Muscle layer of duodenum (tissue), 2 donors: ENCODE data around the gene MPDZ.

Experiments used
- H3K27ac ChIP-seq: one replicate; pipeline ENCODE4 v1.7.0; 2013; ENCODE audit warnings: mild to moderate bottlenecking, low read length
- H3K27me3 ChIP-seq: one replicate; pipeline ENCODE4 v1.7.0; 2013; ENCODE audit warnings: low read depth, mild to moderate bottlenecking, control low read depth, low read length
- H3K36me3 ChIP-seq, 2 donors: one replicate each; pipeline ENCODE4 v1.7.0; 2013; ENCODE audit warnings: low read length in 2 of 2, control low read depth in 1 of 2, mild to moderate bottlenecking in 1 of 2; ENCODE audit not compliant: insufficient read depth in 2 of 2, control insufficient read depth in 1 of 2
- H3K4me1 ChIP-seq, 2 donors: one replicate each; pipeline ENCODE4 v1.7.0; 2013; ENCODE audit warnings: low read length in 2 of 2, mild to moderate bottlenecking in 2 of 2, control low read depth in 1 of 2, moderate library complexity in 1 of 2; ENCODE audit not compliant: insufficient read depth in 2 of 2, control insufficient read depth in 1 of 2
- H3K4me3 ChIP-seq, 2 donors: one replicate each; pipeline ENCODE4 v1.7.0; 2013; ENCODE audit warnings: low read length in 2 of 2, low read depth in 1 of 2, mild to moderate bottlenecking in 1 of 2
- H3K9me3 ChIP-seq, 2 donors: one replicate each; pipeline ENCODE4 v1.7.0; 2013; ENCODE audit warnings: low read length in 2 of 2, control low read depth in 1 of 2, mild to moderate bottlenecking in 1 of 2; ENCODE audit not compliant: control insufficient read depth in 1 of 2
- donor health status: healthy.

The MPDZ gene

GRCh38 chr9:13282998-13283397, 3.5 kb upstream of the MPDZ start:
- H3K9me3 ChIP-seq: no peaks in the 10 kb centered on the region
- no peaks in the 10 kb centered on the region for H3K36me3 ChIP-seq
- H3K4me3 ChIP-seq: no peak overlapping the region
- no peak overlapping the region for H3K27ac ChIP-seq
- peaks cover 0 to 17% of the 10 kb centered on the region in 2 donors for H3K4me1 ChIP-seq
- H3K27me3 ChIP-seq: no peaks in the 10 kb centered on the region

- no peak overlapping the region for H3K4me3 ChIP-seq
- H3K27ac ChIP-seq: peak overlapping the region; percentile 15
- no peaks in the 10 kb centered on the region for H3K36me3 ChIP-seq
- H3K9me3 ChIP-seq: no peaks in the 10 kb centered on the region
- peaks cover 0 to 17% of the 10 kb centered on the region in 2 donors for H3K4me1 ChIP-seq
- H3K27me3 ChIP-seq: no peaks in the 10 kb centered on the region
Measured at GRCh38 chr9:13281356-13282016, 2.0 kb upstream of the MPDZ start.

GRCh38 chr9:13278368-13279246, 885 bp downstream of the MPDZ start:
- Histone ChIP-seq H3K4me1 (peaks cover 0 to 9% of the 10 kb centered on the region in 2 donors), H3K9me3 (no peaks in the 10 kb centered on the region), H3K27ac (peak overlapping the region; percentile 70), H3K27me3 (no peaks in the 10 kb centered on the region), H3K4me3 (peak overlapping the region; percentile 67 to 79), H3K36me3 (no peaks in the 10 kb centered on the region)

- no peaks in the 10 kb centered on the region for H3K36me3 ChIP-seq
- H3K27ac ChIP-seq: peak overlapping the region; percentile 70
Measured at GRCh38 chr9:13278023-13278367, 1.5 kb downstream of the MPDZ start.

GRCh38 chr9:13274886-13275641, 4.4 kb downstream of the MPDZ start:
- Histone ChIP-seq H3K4me3 (no peak overlapping the region), H3K9me3 (no peaks in the 10 kb centered on the region), H3K36me3 (no peaks in the 10 kb centered on the region), H3K4me1 (peaks cover 0 to 6% of the 10 kb centered on the region in 2 donors), H3K27me3 (no peaks in the 10 kb centered on the region), H3K27ac (no peak overlapping the region)

More at GRCh38 chr9:13278023-13278367, 1.5 kb downstream of the MPDZ start:
- Histone ChIP-seq H3K4me1 (peaks cover 0 to 4% of the 10 kb centered on the region in 2 donors), H3K27me3 (no peaks in the 10 kb centered on the region), H3K4me3 (peak overlapping the region; percentile 67 to 79), H3K9me3 (no peaks in the 10 kb centered on the region)

GRCh38 chr9:13270734-13271133, 8.8 kb downstream of the MPDZ start:
- H3K27me3 ChIP-seq: no peaks in the 10 kb centered on the region
- H3K9me3 ChIP-seq: no peaks in the 10 kb centered on the region
- no peak overlapping the region for H3K27ac ChIP-seq
- H3K36me3 ChIP-seq: no peaks in the 10 kb centered on the region
- H3K4me3 ChIP-seq: no peak overlapping the region
- peaks cover 0 to 20% of the 10 kb centered on the region in 2 donors for H3K4me1 ChIP-seq

- Histone ChIP-seq H3K27me3 (no peaks in the 10 kb centered on the region), H3K4me1 (peaks cover 0 to 29% of the 10 kb centered on the region in 2 donors), H3K9me3 (no peaks in the 10 kb centered on the region), H3K36me3 (no peaks in the 10 kb centered on the region), H3K27ac (no peak overlapping the region), H3K4me3 (no peak overlapping the region)
Measured at GRCh38 chr9:13269589-13270452, 9.7 kb downstream of the MPDZ start.

- Histone ChIP-seq H3K27me3 (no peaks in the 10 kb centered on the region), H3K9me3 (no peaks in the 10 kb centered on the region), H3K4me1 (peaks cover 0 to 34% of the 10 kb centered on the region in 2 donors), H3K27ac (no peak overlapping the region), H3K4me3 (no peak overlapping the region), H3K36me3 (no peaks in the 10 kb centered on the region)
Measured at GRCh38 chr9:13268469-13268868, 11.0 kb downstream of the MPDZ start.

- H3K9me3 ChIP-seq: no peaks in the 10 kb centered on the region
- no peaks in the 10 kb centered on the region for H3K27me3 ChIP-seq
- H3K36me3 ChIP-seq: no peaks in the 10 kb centered on the region
- H3K4me1 ChIP-seq: peaks cover 0 to 34% of the 10 kb centered on the region in 2 donors
- no peak overlapping the region for H3K4me3 ChIP-seq
- H3K27ac ChIP-seq: no peak overlapping the region
Measured at GRCh38 chr9:13267743-13268142, 11.7 kb downstream of the MPDZ start.

GRCh38 chr9:13266167-13266566, 13.3 kb downstream of the MPDZ start:
- H3K4me3 ChIP-seq: no peak overlapping the region
- H3K27me3 ChIP-seq: no peaks in the 10 kb centered on the region

More at GRCh38 chr9:13266167-13266566, 13.3 kb downstream of the MPDZ start:
- no peaks in the 10 kb centered on the region for H3K9me3 ChIP-seq
- peaks cover 0 to 34% of the 10 kb centered on the region in 2 donors for H3K4me1 ChIP-seq
- H3K36me3 ChIP-seq: no peaks in the 10 kb centered on the region
- no peak overlapping the region for H3K27ac ChIP-seq
